ENCODE data around the gene C3AR1.
"Not testable (repeated sequence)": the region's sequence is repeated elsewhere in the genome, so short reads cannot be mapped to it uniquely, and the experiment has no call there.

C3AR1 gene

DNA sequence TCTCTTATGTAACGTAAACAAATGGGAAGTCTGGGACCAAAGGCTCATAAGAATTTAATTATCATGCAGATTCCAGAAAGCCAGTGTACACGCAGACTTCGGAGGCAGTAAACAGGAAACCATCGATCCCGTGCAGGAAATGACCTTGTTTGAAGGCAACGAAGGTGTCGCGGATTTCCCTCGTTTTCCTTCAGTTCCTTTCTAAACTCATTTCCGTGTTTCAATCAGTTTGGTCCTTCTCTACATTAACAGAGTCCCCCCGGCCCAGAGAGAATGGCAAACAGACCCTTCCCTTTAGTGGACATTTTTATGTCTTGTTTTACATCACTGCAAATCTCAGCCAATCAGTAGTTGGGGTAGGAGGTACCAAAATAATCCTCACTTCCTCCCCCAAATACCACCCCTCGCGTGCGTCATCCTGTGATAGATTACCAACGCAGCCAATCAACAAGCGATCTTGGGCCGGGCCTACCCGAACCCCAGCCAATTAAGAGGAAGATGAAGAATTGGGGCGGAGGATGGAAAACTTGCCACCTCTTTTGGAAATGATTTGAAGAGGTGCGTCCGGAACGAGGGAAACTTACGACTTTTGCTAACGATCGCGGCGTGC, 39.8 kb downstream of the C3AR1 start:
- DNase-seq, result peak; percentile 100

DNA sequence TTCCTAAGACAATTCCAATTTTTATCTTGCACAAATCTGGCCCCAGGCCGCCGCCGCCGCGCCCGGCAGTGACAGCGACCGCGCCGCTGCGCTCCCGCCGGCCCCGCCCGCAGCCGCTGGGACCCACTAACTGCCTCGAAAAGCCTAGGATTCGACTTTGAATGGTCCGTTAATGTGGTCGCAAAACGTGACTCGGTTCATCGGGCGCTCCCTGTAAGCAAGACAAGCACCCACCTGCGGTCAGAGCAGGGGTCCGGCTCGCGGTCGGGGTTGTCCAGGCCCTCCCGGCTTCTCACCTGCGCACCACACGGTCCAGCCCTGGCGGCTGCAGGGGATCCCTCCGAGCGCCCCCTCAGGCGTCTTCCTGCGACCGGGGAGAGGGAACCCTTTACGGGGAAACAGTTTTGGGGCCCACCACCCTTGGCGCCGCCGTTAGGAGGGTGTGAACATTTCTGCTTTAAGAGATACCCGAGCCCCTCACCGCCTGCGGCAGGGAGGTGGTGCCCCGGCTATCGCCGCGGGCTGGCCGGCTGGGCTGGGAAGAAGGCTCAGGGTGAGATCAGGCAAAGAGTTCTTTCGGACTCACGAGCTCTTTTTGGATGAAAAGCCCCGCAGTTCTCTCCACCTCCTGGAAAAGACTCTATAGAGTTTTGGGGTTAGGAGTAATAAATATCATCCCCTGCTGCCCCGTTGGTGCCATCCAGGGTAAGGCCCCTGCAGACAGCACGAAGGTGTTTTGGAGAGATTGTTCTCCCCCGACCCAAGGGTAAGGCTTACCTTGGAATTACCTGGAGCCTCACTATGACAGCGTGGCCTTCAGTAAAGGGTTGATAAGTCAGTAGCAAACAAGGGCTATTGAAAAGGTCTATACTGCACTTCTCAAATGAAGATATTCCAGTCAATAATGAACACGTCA, 47.2 kb downstream of the C3AR1 start:
- DNase-seq, result peak; percentile 95

DNA sequence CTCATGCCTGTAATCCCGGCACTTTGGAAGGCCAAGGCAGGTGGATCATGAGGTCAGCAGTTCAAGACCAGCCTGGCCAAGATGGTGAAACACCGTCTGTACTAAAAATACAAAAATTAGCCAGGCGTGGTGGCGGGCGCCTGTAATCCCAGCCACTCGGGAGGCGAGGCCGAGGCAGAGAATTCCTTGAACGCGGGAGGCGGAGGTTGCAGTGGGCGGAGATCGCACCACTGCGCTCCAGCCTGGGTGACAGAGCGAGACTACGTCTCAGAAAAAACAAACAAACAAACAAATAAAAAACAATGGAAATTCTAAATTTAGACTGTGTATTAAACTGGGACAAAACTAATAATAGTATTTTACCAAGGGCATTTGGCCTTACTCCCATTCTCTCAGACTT, 47.9 kb downstream of the C3AR1 start:
- DNase-seq, result not testable (repeated sequence)

DNA sequence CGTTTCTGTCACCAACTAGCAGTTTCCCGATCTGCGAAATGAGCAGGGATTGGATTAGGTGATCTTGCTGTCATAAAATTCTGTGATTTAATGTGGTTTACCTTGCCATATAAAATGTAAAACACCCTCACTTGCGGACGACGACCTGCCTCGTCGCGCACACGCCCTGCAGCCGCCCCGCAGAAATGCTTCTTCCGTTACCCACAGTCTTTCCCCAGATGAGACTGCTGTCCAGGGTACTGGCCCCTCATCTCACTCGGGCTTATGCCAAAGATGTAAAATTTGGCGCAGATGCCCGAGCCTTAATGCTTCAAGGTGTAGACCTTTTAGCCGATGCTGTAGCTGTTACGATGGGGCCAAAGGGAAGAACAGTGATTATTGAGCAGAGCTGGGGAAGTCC, 51.3 kb downstream of the C3AR1 start:
- no peak for DNase-seq

DNA sequence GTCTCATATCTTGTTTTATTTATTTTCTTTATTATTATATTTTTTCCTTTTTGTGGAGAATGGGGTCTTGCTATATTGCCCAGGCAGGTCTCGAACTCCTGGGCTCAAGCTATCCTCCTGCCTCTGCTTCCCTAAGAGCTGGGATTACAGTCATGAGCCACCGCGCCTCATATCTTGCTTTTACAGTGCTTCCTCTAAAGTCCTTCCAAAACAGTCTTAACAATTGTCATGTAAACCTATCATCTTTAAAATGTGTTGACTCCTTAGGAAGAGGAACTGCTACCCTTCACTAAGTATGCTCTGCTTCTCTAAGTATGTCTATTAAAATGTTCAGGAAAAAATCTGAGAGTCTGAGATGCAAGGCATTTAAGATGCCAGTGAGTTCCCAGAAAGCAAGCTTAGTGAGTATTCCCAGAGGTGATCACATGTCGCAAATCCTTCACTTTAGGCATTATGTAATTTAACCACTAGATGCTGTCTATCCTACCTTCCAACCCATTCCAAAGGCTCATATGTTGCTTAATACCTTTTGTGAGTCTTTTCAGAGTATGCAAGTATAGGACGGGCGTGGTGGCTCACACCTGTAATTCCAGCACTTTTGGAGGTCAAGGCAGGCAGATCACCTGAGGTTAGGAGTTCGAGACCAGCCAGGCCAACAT, 53.4 kb downstream of the C3AR1 start:
- peak; percentile 45 for DNase-seq

DNA sequence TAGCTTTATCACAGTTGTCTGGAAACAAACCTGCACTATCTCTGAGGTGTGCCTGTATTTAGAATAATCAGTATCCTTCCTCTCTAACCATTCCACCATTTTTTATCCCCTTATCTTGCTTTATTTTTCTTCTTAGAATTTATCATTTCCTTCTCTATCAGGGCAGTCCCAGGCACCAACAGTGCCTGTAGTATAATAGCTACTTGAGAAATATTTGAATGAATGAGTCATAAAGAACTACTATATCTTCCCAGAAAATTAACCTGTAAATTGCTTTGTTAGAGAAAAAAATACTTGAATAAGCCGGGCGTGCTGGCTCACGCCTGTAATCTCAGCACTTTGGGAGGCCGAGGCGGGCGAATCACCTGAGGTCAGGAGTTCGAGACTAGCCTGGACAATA, 54.8 kb downstream of the C3AR1 start:
- peak; percentile 48 for DNase-seq

Measured in hematopoietic multipotent progenitor cell treated with erythropoietin and hydrocortisone succinate and interleukin-3 and kit ligand, for 4 days (in vitro differentiated cells).